ENCODE measurements around the gene DENND1C. TPM values are rescaled to one million over a fixed set of nuclear protein-coding genes. Genes with fewer than 3 reads are reported as not detected.

Gene DENND1C
- polyA plus RNA-seq, 1 donor from 2014 or later = 80.7 TPM

DNA sequence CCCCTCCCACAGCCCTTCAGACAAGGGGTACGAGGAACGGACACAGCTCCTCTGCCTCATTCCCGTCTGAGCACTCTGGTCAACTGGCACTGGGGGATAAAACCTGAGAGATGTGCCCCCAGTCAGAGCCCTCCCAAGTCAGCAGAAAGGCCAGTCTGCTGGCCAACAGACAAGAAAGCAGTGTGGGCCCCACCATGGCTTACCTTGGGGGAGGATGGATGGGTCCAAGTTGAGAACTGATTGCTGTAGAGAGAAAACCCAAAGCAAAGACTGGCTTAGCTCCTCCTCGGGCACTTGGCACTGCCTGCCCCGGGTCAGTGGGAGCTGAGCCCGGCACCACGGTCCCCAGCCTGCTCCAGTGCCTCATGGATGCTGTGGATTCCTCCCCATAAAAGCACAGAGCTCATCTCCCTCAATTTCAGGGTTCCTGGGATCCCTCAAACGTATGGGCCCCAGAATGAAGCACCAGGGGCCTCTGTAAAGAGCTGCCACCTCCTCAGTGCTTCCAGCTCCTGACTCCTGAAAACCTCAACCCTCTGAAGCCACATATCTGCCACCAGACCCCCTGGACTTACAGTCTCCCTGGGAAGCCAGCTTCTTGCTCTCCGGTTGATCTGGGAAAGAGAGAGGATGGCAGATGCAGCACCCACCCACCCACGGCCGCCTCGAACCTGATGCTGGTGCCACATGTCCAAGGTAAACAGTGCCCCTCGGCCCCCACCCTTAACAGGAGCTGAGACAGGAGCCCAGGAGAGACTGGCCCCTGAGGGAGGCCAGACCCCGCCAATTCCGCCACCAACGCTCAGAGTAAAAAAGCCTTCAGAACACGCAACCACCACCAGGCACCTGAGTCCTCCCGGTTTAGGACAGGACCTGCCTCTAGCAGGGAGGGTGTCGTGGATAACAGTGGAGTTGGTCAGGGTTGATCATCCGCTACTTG is 60.2 kb downstream of the DENND1C start:
- peak overlapping the region in 1 of 3 donors; percentile 57 for H3K27ac Mint-ChIP-seq
- no peaks in the 10 kb centered on the region for H3K36me3 Mint-ChIP-seq
- peak overlapping the region in 2 of 4 donors; percentile 28 to 54 for H3K4me3 Mint-ChIP-seq
- H3K9me3 Mint-ChIP-seq = no peaks in the 10 kb centered on the region
- peaks cover 4 to 28% (median 14%) of the 10 kb centered on the region in 3 donors for H3K4me1 Mint-ChIP-seq
- no peaks in the 10 kb centered on the region for H3K27me3 Mint-ChIP-seq

GRCh38 chr19:6418562-6418932 is 63.0 kb downstream of the DENND1C start:
- H3K27me3 Mint-ChIP-seq = no peaks in the 10 kb centered on the region
- no peak overlapping the region for H3K27ac Mint-ChIP-seq
- H3K4me1 Mint-ChIP-seq = peaks cover 0 to 18% (median 12%) of the 10 kb centered on the region in 3 donors
- no peaks in the 10 kb centered on the region for H3K36me3 Mint-ChIP-seq
- no peaks in the 10 kb centered on the region for H3K9me3 Mint-ChIP-seq
- H3K4me3 Mint-ChIP-seq = peak overlapping the region in 1 of 4 donors; percentile 21

DNA sequence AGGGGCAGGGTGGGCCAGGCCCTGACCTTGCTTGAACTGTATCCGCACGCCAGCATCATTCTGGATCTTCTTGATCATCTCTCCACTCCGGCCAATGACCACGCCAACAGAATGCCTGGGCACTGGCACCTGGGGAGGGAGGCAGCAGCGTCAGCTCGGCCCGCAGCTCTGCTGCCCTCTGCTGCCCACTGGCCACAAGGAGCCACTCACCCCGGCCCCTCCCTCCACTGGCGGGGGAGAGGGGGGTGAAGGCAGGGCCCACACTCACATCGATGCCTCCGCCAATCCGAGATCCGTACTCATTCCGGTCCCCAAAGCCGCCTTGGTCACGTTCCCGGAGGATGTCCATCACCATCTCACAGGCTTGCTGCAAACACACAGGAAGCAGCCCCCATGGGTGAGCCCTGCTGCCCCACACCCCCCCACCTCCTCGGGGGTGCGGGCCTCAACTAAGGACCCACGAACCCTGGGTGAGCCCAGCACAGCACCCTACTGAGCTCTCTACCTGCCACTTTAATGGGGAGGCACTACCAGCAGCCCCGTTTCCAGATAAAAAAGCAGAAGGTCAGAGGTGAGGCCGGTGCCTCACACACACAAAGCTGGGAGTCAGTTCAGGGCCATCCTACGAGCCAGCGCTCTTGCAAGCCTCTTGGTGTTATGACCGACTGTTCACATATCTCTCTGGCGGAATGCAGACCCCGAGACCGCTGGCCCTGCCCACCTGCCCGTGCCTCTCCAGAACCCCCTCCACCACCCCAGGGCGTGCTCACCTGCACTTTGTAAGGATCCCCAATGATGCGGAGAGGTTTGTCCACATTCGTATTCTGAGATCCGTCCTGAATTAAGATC is 63.6 kb downstream of the DENND1C start:
- Mint-ChIP-seq H3K9me3 (no peaks in the 10 kb centered on the region), H3K27me3 (no peaks in the 10 kb centered on the region), H3K27ac (no peak overlapping the region), H3K4me1 (peaks cover 0 to 14% (median 7%) of the 10 kb centered on the region in 3 donors), H3K4me3 (peak overlapping the region in 1 of 4 donors; percentile 7), H3K36me3 (no peaks in the 10 kb centered on the region)

Other genes starting within 250 kb of the DENND1C start
- gene MLLT1, start 201.8 kb downstream of the DENND1C start, polyA plus RNA-seq = 1.7 TPM
- not detected for gene ACER1, start 148.2 kb downstream of the DENND1C start, polyA plus RNA-seq
- 103 TPM for gene CLPP, start 120.3 kb downstream of the DENND1C start, polyA plus RNA-seq
- gene ALKBH7, start 109.0 kb downstream of the DENND1C start, polyA plus RNA-seq = 96.4 TPM
- 0.65 TPM for gene PSPN, start 105.9 kb downstream of the DENND1C start, polyA plus RNA-seq
- 25.4 TPM for gene GTF2F1, start 88.6 kb downstream of the DENND1C start, polyA plus RNA-seq
- 18.7 TPM for gene KHSRP, start 57.0 kb downstream of the DENND1C start, polyA plus RNA-seq
- gene SLC25A41, start 48.0 kb downstream of the DENND1C start, polyA plus RNA-seq = not detected
- 28.2 TPM for gene SLC25A23, start 22.0 kb downstream of the DENND1C start, polyA plus RNA-seq
- 4.2 TPM for gene CRB3, start 17.5 kb downstream of the DENND1C start, polyA plus RNA-seq
- 14.6 TPM for gene TUBB4A, start 20.5 kb upstream of the DENND1C start, polyA plus RNA-seq
- 14.7 TPM for gene TNFSF9, start 49.2 kb upstream of the DENND1C start, polyA plus RNA-seq
- gene CD70, start 109.4 kb upstream of the DENND1C start, polyA plus RNA-seq = 28.4 TPM
- 0.25 TPM for gene TNFSF14, start 188.4 kb upstream of the DENND1C start, polyA plus RNA-seq
- gene C3, start 238.9 kb upstream of the DENND1C start, polyA plus RNA-seq = not detected